K562 (cell line): ENCODE measurements around the gene REX1BD. TPM values are rescaled to one million over a fixed set of nuclear protein-coding genes. Genes with fewer than 3 reads are reported as not detected.

ENCODE experiments used
- CHD4 ChIP-seq: fragments of 200-600 bp; sonication (generic); IDR thresholded peaks from 3 replicates; pipeline ENCODE4 v1.6.1; 2012; ENCODE audit warnings: low read depth, mild to moderate bottlenecking, mixed read lengths, low read length, inconsistent platforms; ENCODE audit not compliant: insufficient read depth, insufficient replicate concordance, poor library complexity, severe bottlenecking
- DIDO1 ChIP-seq: fragments of 450-650 bp; IDR thresholded peaks from 2 replicates; pipeline ENCODE4 v1.6.1; 2016; ENCODE audit warnings: low read depth, missing biosample characterization, missing genetic modification characterization
- ESRRB ChIP-seq: fragments of 250-450 bp; sonication (Bioruptor Pico); IDR thresholded peaks from 2 replicates; pipeline ENCODE4 v1.5.0; 2020; ENCODE audit warnings: mild to moderate bottlenecking, moderate library complexity, borderline replicate concordance
- NFIC ChIP-seq: fragments of 450-650 bp; IDR thresholded peaks from 2 replicates; pipeline ENCODE4 v1.6.1; 2017; ENCODE audit warnings: mild to moderate bottlenecking, inconsistent platforms
- NFIX ChIP-seq: fragments of 250-450 bp; sonication (Bioruptor Pico); IDR thresholded peaks from 2 replicates; pipeline ENCODE4 v1.4.0; 2020; ENCODE audit warnings: low read depth, mild to moderate bottlenecking, moderate library complexity
- NR2F6 ChIP-seq: fragments of 450-650 bp; formaldehyde crosslinking; IDR thresholded peaks from 2 replicates; pipeline ENCODE4 v1.4.0; 2020; ENCODE audit warnings: mild to moderate bottlenecking
- POLR2A ChIP-seq: fragments of 450-650 bp; conservative IDR thresholded peaks from 2 replicates; pipeline ENCODE4 v1.6.1; 2016
- PRPF4 ChIP-seq: fragments of 200-400 bp; formaldehyde crosslinking; IDR thresholded peaks from one replicate; pipeline ENCODE4 v1.6.1; 2017; ENCODE audit warnings: low read length, low read depth, mild to moderate bottlenecking; ENCODE audit not compliant: insufficient read depth, poor library complexity, severe bottlenecking
- RFX5 ChIP-seq: IDR thresholded peaks from 2 replicates; pipeline ENCODE4 v1.6.1; 2011; ENCODE audit warnings: low read depth, mild to moderate bottlenecking, improper control_type of control experiment, low read length
- SAFB ChIP-seq: fragments of 200-400 bp; formaldehyde crosslinking; IDR thresholded peaks from 2 replicates; pipeline ENCODE4 v1.6.1; 2017; ENCODE audit warnings: low read depth, low read length, borderline replicate concordance
- TAF7 ChIP-seq: fragments of 450-650 bp; IDR thresholded peaks from 2 replicates; pipeline ENCODE4 v1.6.1; 2016; ENCODE audit warnings: missing genetic modification characterization, missing compliant biosample characterization
- ZFPM2 ChIP-seq: fragments of 250-450 bp; sonication (Bioruptor Pico); IDR thresholded peaks from 2 replicates; pipeline ENCODE4 v1.5.1; 2022; ENCODE audit warnings: mild to moderate bottlenecking
- ZNF133 ChIP-seq: fragments of 250-450 bp; sonication (Bioruptor Pico); IDR thresholded peaks from 2 replicates; pipeline ENCODE4 v1.4.0; 2020; ENCODE audit warnings: mild to moderate bottlenecking
- ZNF146 ChIP-seq: IDR thresholded peaks from one replicate; pipeline ENCODE4 v1.6.1; 2018; ENCODE audit warnings: missing compliant biosample characterization; ENCODE audit not compliant: unreplicated experiment
- ZNF165 ChIP-seq: fragments of 250-450 bp; sonication (Bioruptor Pico); IDR thresholded peaks from 2 replicates; pipeline ENCODE4 v1.4.0; 2020; ENCODE audit warnings: borderline replicate concordance
- ZNF23 ChIP-seq: fragments of 250-450 bp; sonication (Bioruptor Pico); IDR thresholded peaks from 2 replicates; pipeline ENCODE4 v1.4.0; 2020; ENCODE audit warnings: mild to moderate bottlenecking
- ZNF507 ChIP-seq: conservative IDR thresholded peaks from 2 replicates; pipeline ENCODE4 v1.6.1; 2017; ENCODE audit warnings: missing genetic modification characterization, missing compliant biosample characterization
- ZNF583 ChIP-seq: fragments of 250-450 bp; sonication (Bioruptor Pico); IDR thresholded peaks from 2 replicates; pipeline ENCODE4 v1.4.0; 2020
- polyA plus RNA-seq, 8 experiments: library from polyadenylated mRNA; depleted of rRNA in 4 of 8; stranded (reverse) in 5 of 8; unstranded in 3 of 8; fragments of >200 nt; fragmentation: Nextera tagmentation in 2 of 8; fragmentation: Illumina TruSeq in 1 of 8; extraction: Ambion mirVana in 2 of 8; extraction: Trizol in 1 of 8; gene quantifications; 2 replicates each; pipeline versions ENCODE4 v1.2.1 to v1.2.3, GENCODE V29; 2011 to 2014; ENCODE audit warnings: inconsistent platforms in 1 of 8, missing spikeins in 1 of 8
- total RNA-seq, 7 experiments: library from RNA; depleted of rRNA in 6 of 7; stranded (reverse); fragments of >200 nt in 6 of 7; fragmentation: Illumina TruSeq in 2 of 7; extraction: Trizol in 2 of 7; gene quantifications; 2 replicates each; pipeline versions ENCODE4 v1.2.1 to v1.2.3, GENCODE V29; 2011 to 2021; ENCODE audit warnings: low replicate concordance in 1 of 7
- TF ChIP-seq, protein P1 (sequence below): sonication (generic); formaldehyde crosslinking; IDR thresholded peaks from 2 replicates; pipeline ENCODE4 v1.8.0; 2023; ENCODE audit warnings: mild to moderate bottlenecking, missing genetic modification reagents
- TF ChIP-seq, protein P2 (sequence below): fragments of 450-650 bp; IDR thresholded peaks from 2 replicates; pipeline ENCODE4 v1.6.1; 2016; ENCODE audit warnings: borderline replicate concordance
- TF ChIP-seq, protein P3 (sequence below): fragments of 250-450 bp; sonication (Bioruptor Pico); IDR thresholded peaks from 2 replicates; pipeline ENCODE4 v1.5.0; 2021

Gene REX1BD
- total and polyA plus RNA-seq, 9 of the 15 experiments (the other 6 are each of a cell fraction or from before 2014, with no cell fraction given): 1.9 to 136 (median 13.8) TPM

DNA sequence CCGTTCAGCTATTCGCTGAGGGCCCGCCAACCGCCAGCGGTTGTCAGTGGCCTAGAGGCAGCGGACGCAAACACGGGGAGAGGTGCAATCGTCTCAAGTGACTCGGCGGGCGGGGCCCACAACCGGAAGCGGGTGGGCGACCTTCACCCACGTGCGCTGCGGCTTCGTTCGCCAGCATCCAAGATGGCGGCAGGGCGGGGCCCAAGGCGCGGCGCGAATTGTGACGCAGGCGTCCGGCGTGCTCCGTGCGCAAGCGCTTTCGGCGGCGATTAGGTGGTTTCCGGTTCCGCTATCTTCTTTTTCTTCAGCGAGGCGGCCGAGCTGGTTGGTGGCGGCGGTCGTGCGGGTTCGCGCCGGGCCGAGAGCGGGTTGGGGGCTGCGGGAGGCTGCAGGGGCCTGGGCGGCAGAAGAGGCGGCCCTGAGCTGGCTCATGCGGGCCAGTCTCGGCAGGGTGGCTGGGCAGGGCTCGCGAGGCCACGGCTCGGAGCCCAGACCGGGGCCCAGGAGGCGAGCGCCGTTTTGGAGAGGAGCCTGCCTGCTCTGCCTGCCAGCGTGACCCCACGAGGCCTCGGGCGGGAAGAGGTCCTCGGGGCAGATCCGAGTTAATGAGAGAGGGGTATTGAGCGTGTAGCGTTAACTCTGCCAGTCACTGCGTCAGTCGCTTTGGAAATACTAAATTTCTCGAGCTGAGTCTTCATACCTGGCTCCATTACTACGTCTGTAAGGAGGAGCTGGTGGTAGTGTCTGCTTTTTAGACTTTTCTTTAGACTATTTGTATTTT is 16.8 kb upstream of the REX1BD start, which contains the start of gene UBA52 (continued):
- TF ChIP-seq, protein P1, sequence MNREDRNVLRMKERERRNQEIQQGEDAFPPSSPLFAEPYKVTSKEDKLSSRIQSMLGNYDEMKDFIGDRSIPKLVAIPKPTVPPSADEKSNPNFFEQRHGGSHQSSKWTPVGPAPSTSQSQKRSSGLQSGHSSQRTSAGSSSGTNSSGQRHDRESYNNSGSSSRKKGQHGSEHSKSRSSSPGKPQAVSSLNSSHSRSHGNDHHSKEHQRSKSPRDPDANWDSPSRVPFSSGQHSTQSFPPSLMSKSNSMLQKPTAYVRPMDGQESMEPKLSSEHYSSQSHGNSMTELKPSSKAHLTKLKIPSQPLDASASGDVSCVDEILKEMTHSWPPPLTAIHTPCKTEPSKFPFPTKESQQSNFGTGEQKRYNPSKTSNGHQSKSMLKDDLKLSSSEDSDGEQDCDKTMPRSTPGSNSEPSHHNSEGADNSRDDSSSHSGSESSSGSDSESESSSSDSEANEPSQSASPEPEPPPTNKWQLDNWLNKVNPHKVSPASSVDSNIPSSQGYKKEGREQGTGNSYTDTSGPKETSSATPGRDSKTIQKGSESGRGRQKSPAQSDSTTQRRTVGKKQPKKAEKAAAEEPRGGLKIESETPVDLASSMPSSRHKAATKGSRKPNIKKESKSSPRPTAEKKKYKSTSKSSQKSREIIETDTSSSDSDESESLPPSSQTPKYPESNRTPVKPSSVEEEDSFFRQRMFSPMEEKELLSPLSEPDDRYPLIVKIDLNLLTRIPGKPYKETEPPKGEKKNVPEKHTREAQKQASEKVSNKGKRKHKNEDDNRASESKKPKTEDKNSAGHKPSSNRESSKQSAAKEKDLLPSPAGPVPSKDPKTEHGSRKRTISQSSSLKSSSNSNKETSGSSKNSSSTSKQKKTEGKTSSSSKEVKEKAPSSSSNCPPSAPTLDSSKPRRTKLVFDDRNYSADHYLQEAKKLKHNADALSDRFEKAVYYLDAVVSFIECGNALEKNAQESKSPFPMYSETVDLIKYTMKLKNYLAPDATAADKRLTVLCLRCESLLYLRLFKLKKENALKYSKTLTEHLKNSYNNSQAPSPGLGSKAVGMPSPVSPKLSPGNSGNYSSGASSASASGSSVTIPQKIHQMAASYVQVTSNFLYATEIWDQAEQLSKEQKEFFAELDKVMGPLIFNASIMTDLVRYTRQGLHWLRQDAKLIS (CRISPR knock-in tag): peak; percentile 88
- TF ChIP-seq ZNF146 (CRISPR knock-in tag): no peak
- TF ChIP-seq RFX5: no peak
- peak; percentile 88 for TF ChIP-seq PRPF4
- TF ChIP-seq, protein P2, sequence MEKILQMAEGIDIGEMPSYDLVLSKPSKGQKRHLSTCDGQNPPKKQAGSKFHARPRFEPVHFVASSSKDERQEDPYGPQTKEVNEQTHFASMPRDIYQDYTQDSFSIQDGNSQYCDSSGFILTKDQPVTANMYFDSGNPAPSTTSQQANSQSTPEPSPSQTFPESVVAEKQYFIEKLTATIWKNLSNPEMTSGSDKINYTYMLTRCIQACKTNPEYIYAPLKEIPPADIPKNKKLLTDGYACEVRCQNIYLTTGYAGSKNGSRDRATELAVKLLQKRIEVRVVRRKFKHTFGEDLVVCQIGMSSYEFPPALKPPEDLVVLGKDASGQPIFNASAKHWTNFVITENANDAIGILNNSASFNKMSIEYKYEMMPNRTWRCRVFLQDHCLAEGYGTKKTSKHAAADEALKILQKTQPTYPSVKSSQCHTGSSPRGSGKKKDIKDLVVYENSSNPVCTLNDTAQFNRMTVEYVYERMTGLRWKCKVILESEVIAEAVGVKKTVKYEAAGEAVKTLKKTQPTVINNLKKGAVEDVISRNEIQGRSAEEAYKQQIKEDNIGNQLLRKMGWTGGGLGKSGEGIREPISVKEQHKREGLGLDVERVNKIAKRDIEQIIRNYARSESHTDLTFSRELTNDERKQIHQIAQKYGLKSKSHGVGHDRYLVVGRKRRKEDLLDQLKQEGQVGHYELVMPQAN: peak; percentile 90; the same call in 1 of the 2 replicates
- TF ChIP-seq ZNF165 (CRISPR knock-in tag): no peak
- no peak for TF ChIP-seq ZNF23 (CRISPR knock-in tag)
- TF ChIP-seq NFIX (CRISPR knock-in tag): no peak
- no peak for TF ChIP-seq CHD4
- 0 out of 2 replicates have a peak, but pooled peaks have one; percentile 46 for TF ChIP-seq ZFPM2 (CRISPR knock-in tag)
- TF ChIP-seq DIDO1 (tag): no peak
- 0 out of 2 replicates have a peak, but pooled peaks have one; percentile 36 for TF ChIP-seq TAF7 (tag)
- TF ChIP-seq POLR2A: peak; percentile 98
- peak; percentile 18; the same call in 1 of the 2 replicates for TF ChIP-seq NFIC
- no peak for TF ChIP-seq NR2F6 (CRISPR knock-in tag)
- TF ChIP-seq ZNF583: no peak
- TF ChIP-seq SAFB: no peak
- TF ChIP-seq, protein P3, sequence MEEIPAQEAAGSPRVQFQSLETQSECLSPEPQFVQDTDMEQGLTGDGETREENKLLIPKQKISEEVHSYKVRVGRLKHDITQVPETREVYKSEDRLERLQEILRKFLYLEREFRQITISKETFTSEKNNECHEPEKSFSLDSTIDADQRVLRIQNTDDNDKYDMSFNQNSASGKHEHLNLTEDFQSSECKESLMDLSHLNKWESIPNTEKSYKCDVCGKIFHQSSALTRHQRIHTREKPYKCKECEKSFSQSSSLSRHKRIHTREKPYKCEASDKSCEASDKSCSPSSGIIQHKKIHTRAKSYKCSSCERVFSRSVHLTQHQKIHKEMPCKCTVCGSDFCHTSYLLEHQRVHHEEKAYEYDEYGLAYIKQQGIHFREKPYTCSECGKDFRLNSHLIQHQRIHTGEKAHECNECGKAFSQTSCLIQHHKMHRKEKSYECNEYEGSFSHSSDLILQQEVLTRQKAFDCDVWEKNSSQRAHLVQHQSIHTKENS (CRISPR knock-in tag): no peak
- no peak for TF ChIP-seq ZNF133 (CRISPR knock-in tag)
- TF ChIP-seq ZNF507: no peak
- TF ChIP-seq ESRRB (CRISPR knock-in tag): no peak
